GM23248 (cell line): ENCODE results near the gene SEPTIN10. TPM values are rescaled to one million over a fixed set of nuclear protein-coding genes. Genes with fewer than 3 reads are reported as not detected.

Source experiments
- DNase-seq: peaks from one replicate; pipeline ENCODE4 v3.0.0-alpha.2; 2015
- H2AFZ ChIP-seq: fragments of 200-600 bp; sonication (generic); 2 replicates; pipeline ENCODE4 v1.6.1; 2016; ENCODE audit warnings: antibody characterized with exemption
- H3F3A ChIP-seq: fragments of 200-600 bp; sonication (generic); 2 replicates; pipeline ENCODE4 v1.6.1; 2016; ENCODE audit warnings: mild to moderate bottlenecking, antibody characterized with exemption, mixed run types; ENCODE audit not compliant: insufficient read depth
- H3K27ac ChIP-seq: fragments of 200-600 bp; sonication (generic); 2 replicates; pipeline ENCODE4 v1.5.1; 2016; ENCODE audit warnings: mild to moderate bottlenecking
- H3K27me3 ChIP-seq: fragments of 200-600 bp; sonication (generic); replicated peaks from 2 replicates; pipeline ENCODE4 v1.6.1; 2016; ENCODE audit warnings: mild to moderate bottlenecking; ENCODE audit not compliant: insufficient read depth
- H3K36me3 ChIP-seq: fragments of 200-600 bp; sonication (generic); 2 replicates; pipeline ENCODE4 v1.6.1; 2016; ENCODE audit warnings: low read depth, mild to moderate bottlenecking
- H3K4me1 ChIP-seq: fragments of 200-600 bp; sonication (generic); 2 replicates; pipeline ENCODE4 v1.6.1; 2016; ENCODE audit warnings: mild to moderate bottlenecking; ENCODE audit not compliant: insufficient read depth
- H3K4me2 ChIP-seq: fragments of 200-600 bp; sonication (generic); one replicate; pipeline ENCODE4 v1.6.1; 2016; ENCODE audit warnings: mild to moderate bottlenecking; ENCODE audit not compliant: unreplicated experiment
- H3K4me3 ChIP-seq: fragments of 200-600 bp; sonication (generic); 2 replicates; pipeline ENCODE4 v1.5.1; 2016; ENCODE audit warnings: mild to moderate bottlenecking
- H3K79me2 ChIP-seq: fragments of 200-600 bp; sonication (generic); 2 replicates; pipeline ENCODE4 v1.6.1; 2016; ENCODE audit warnings: mild to moderate bottlenecking; ENCODE audit not compliant: insufficient read depth
- H3K9ac ChIP-seq: fragments of 200-600 bp; sonication (generic); 2 replicates; pipeline ENCODE4 v1.6.1; 2016; ENCODE audit warnings: mild to moderate bottlenecking
- H3K9me2 ChIP-seq: fragments of 200-600 bp; sonication (generic); 2 replicates; pipeline ENCODE4 v1.6.1; 2016; ENCODE audit warnings: mixed run types, mild to moderate bottlenecking, moderate library complexity; ENCODE audit not compliant: insufficient read depth
- H3K9me3 ChIP-seq: fragments of 200-600 bp; sonication (generic); one replicate; pipeline ENCODE4 v1.6.1; 2017; ENCODE audit warnings: low read depth
- H4K20me1 ChIP-seq: fragments of 200-600 bp; sonication (generic); 2 replicates; pipeline ENCODE4 v1.6.0; 2016; ENCODE audit not compliant: insufficient read depth
- EZH2 ChIP-seq: fragments of 200-600 bp; sonication (generic); IDR thresholded peaks from 2 replicates; pipeline ENCODE4 v1.6.1; 2018; ENCODE audit warnings: antibody characterized with exemption, mild to moderate bottlenecking; ENCODE audit not compliant: insufficient read depth, poor library complexity, severe bottlenecking
- EZH2phosphoT487 ChIP-seq: fragments of 200-600 bp; sonication (generic); IDR thresholded peaks from 2 replicates; pipeline ENCODE4 v1.6.1; 2018; ENCODE audit warnings: antibody characterized with exemption, moderate library complexity, mild to moderate bottlenecking, low read depth; ENCODE audit not compliant: insufficient read depth
- WGBS, 2 experiments: methylation state at CpG; one replicate each; pipeline ENCODE4 v1.1.6; 2015 to 2017; ENCODE audit warnings: low lambda C conversion rate in 2 of 2, low coverage in 1 of 2; ENCODE audit errors: missing lambda C conversion rate in 2 of 2; 5-methylcytosine and 5-hydroxymethylcytosine counted together
- in situ Hi-C: fragments of 300-500 bp; cut with MboI; formaldehyde crosslinking; loops from 2 replicates; pipeline ENCODE4 v1.15.0; 2020
- polyA plus RNA-seq: library from polyadenylated mRNA; unstranded; fragments of >200 nt; fragmentation: Nextera tagmentation; extraction: Ambion mirVana; gene quantifications from 2 replicates; pipeline ENCODE4 v1.2.1, GENCODE V29; 2016
- total RNA-seq: library from RNA; depleted of rRNA; stranded (reverse); fragments of >200 nt; shearing (Covaris generic); gene quantifications from 2 replicates; pipeline ENCODE4 v1.2.3, GENCODE V29; 2014

The SEPTIN10 gene
- total and polyA plus RNA-seq, 2 experiments from 2014 or later = 142 to 152 TPM

GRCh38 chr2:109500910-109501309 lies 112.9 kb downstream of the SEPTIN10 start:
- Histone ChIP-seq H2AFZ (no peak overlapping the region), H3K79me2 (no peaks in the 10 kb centered on the region), H3K9me2 (no peaks in the 10 kb centered on the region), H3K27ac (no peak overlapping the region), H3F3A (peaks cover 15% of the 10 kb centered on the region), H4K20me1 (no peaks in the 10 kb centered on the region), H3K36me3 (no peaks in the 10 kb centered on the region), H3K4me3 (no peak overlapping the region), H3K9ac (no peak overlapping the region), H3K9me3 (no peaks in the 10 kb centered on the region), H3K27me3 (no peaks in the 10 kb centered on the region), H3K4me2 (no peak overlapping the region), H3K4me1 (peaks cover 16% of the 10 kb centered on the region)
- 90 to 96% methylated on average over 8 of the region's 8 CpGs for WGBS, 2 experiments
- TF ChIP-seq EZH2phosphoT487 = no peak
- TF ChIP-seq EZH2 = no peak
- DNase-seq = no peak
- in situ Hi-C loops = loop anchor here (10.0 kb wide), 2 partner anchors 376 to 576 kb away; partner anchors contain the start of gene SH3RF3

- no peak overlapping the region for H2AFZ ChIP-seq
- no peaks in the 10 kb centered on the region for H3K27me3 ChIP-seq
- peaks cover 15% of the 10 kb centered on the region for H3F3A ChIP-seq
- no peaks in the 10 kb centered on the region for H3K79me2 ChIP-seq
- H3K36me3 ChIP-seq = no peaks in the 10 kb centered on the region
- H3K4me1 ChIP-seq = peaks cover 16% of the 10 kb centered on the region
- H3K9ac ChIP-seq = no peak overlapping the region
- H3K4me2 ChIP-seq = no peak overlapping the region
- 96 to 100% methylated on average over 5 of the region's 5 CpGs for WGBS, 2 experiments
- TF ChIP-seq EZH2 (no peak), EZH2phosphoT487 (no peak)
- in situ Hi-C loops = no loop called here
- H3K27ac ChIP-seq = no peak overlapping the region
- no peaks in the 10 kb centered on the region for H3K9me3 ChIP-seq
- H3K4me3 ChIP-seq = no peak overlapping the region
- no peaks in the 10 kb centered on the region for H4K20me1 ChIP-seq
- no peaks in the 10 kb centered on the region for H3K9me2 ChIP-seq
- DNase-seq = no peak
These were observed 114.2 kb downstream of the SEPTIN10 start for GRCh38 chr2:109499566-109499965.

GRCh38 chr2:109498906-109499305 lies 114.9 kb downstream of the SEPTIN10 start:
- Histone ChIP-seq H3K27ac (no peak overlapping the region), H3K9me3 (no peaks in the 10 kb centered on the region), H3K27me3 (no peaks in the 10 kb centered on the region), H2AFZ (no peak overlapping the region), H4K20me1 (no peaks in the 10 kb centered on the region), H3K4me3 (no peak overlapping the region), H3K4me2 (no peak overlapping the region), H3K79me2 (no peaks in the 10 kb centered on the region), H3K36me3 (no peaks in the 10 kb centered on the region), H3K9ac (no peak overlapping the region), H3K9me2 (no peaks in the 10 kb centered on the region), H3K4me1 (peaks cover 16% of the 10 kb centered on the region), H3F3A (peaks cover 15% of the 10 kb centered on the region)
- no peak for DNase-seq
- in situ Hi-C loops = no loop called here
- 88 to 89% methylated on average over 15 of the region's 15 CpGs for WGBS, 2 experiments
- no peak for TF ChIP-seq EZH2
- no peak for TF ChIP-seq EZH2phosphoT487

- no peaks in the 10 kb centered on the region for H3K27me3 ChIP-seq
- no peaks in the 10 kb centered on the region for H3K9me2 ChIP-seq
- no peak overlapping the region for H2AFZ ChIP-seq
- H4K20me1 ChIP-seq = no peaks in the 10 kb centered on the region
- peak overlapping the region; percentile 35 for H3K4me2 ChIP-seq
- no peaks in the 10 kb centered on the region for H3K36me3 ChIP-seq
- H3F3A ChIP-seq = peaks cover 15% of the 10 kb centered on the region
- 44 to 45% methylated on average over 15 to 19 of the region's 19 CpGs for WGBS, 2 experiments
- no peaks in the 10 kb centered on the region for H3K9me3 ChIP-seq
- in situ Hi-C loops = no loop called here
- H3K79me2 ChIP-seq = no peaks in the 10 kb centered on the region
- no peak overlapping the region; the same call in 1 of the 2 replicates for H3K4me3 ChIP-seq
- TF ChIP-seq EZH2 = no peak
- TF ChIP-seq EZH2phosphoT487 = no peak
- peak; percentile 49 for DNase-seq
- H3K27ac ChIP-seq = no peak overlapping the region
- H3K9ac ChIP-seq = no peak overlapping the region
- H3K4me1 ChIP-seq = peaks cover 16% of the 10 kb centered on the region
These were observed 115.6 kb downstream of the SEPTIN10 start for GRCh38 chr2:109497911-109498870.
